ENCODE measurements around the gene GYG1. TPM values are rescaled to one million over a fixed set of nuclear protein-coding genes. Genes with fewer than 3 reads are reported as not detected.

The GYG1 gene
- total RNA-seq, 1 donor from 2014 or later: 21.3 TPM

DNA sequence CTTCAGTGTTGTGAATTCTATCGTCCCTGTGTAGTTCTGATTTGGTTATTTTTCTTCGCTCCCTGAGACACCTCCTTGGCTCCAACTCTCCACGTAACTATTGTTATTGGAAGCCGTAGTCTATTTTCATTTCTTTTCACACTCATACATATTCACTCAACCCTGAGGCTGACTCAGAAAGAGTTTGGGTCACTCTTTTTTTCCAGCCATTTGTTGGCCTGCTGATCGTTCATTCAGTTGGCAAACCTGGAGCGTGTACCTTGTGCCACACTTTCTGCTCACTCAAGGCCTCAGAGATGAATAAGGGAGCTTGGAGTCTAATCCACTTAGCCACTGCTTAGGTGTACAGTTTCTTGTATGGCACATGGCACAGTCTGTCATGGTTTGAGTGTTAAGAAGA, 22.4 kb downstream of the GYG1 start:
- TF ChIP-seq, protein P1, sequence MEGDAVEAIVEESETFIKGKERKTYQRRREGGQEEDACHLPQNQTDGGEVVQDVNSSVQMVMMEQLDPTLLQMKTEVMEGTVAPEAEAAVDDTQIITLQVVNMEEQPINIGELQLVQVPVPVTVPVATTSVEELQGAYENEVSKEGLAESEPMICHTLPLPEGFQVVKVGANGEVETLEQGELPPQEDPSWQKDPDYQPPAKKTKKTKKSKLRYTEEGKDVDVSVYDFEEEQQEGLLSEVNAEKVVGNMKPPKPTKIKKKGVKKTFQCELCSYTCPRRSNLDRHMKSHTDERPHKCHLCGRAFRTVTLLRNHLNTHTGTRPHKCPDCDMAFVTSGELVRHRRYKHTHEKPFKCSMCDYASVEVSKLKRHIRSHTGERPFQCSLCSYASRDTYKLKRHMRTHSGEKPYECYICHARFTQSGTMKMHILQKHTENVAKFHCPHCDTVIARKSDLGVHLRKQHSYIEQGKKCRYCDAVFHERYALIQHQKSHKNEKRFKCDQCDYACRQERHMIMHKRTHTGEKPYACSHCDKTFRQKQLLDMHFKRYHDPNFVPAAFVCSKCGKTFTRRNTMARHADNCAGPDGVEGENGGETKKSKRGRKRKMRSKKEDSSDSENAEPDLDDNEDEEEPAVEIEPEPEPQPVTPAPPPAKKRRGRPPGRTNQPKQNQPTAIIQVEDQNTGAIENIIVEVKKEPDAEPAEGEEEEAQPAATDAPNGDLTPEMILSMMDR (IDR thresholded peaks at IDR 0.05; ENCODE audit: insufficient read depth, low read length, severe bottlenecking): no peak
- DNase-seq (ENCODE audit: low read depth) (no peak), FAIRE-seq (peak; percentile 70)
- Histone ChIP-seq H3K4me3 (ENCODE audit: low read depth, low read length) (no peak overlapping the region), H3K36me3 (ENCODE audit: control insufficient read depth, insufficient read depth, low read length) (peaks cover 4% of the 10 kb centered on the region), H3K27me3 (ENCODE audit: control insufficient read depth, insufficient read depth, low read length) (no peaks in the 10 kb centered on the region)

- H3K27me3 ChIP-seq (ENCODE audit: control insufficient read depth, insufficient read depth, low read length): no peaks in the 10 kb centered on the region
- H3K4me3 ChIP-seq (ENCODE audit: low read depth, low read length): no peak overlapping the region
- TF ChIP-seq, protein P1 (IDR thresholded peaks at IDR 0.05; ENCODE audit: insufficient read depth, low read length, severe bottlenecking): no peak
- FAIRE-seq (no peak), DNase-seq (ENCODE audit: low read depth) (no peak)
- no peaks in the 10 kb centered on the region for H3K36me3 ChIP-seq (ENCODE audit: control insufficient read depth, insufficient read depth, low read length)
Observed at GRCh38 chr3:149015393-149015792, 24.1 kb downstream of the GYG1 start.

GRCh38 chr3:149016242-149016641, 24.9 kb downstream of the GYG1 start:
- no peaks in the 10 kb centered on the region for H3K36me3 ChIP-seq (ENCODE audit: control insufficient read depth, insufficient read depth, low read length)
- no peaks in the 10 kb centered on the region for H3K27me3 ChIP-seq (ENCODE audit: control insufficient read depth, insufficient read depth, low read length)
- DNase-seq (ENCODE audit: low read depth) (no peak), FAIRE-seq (no peak)
- TF ChIP-seq, protein P1 (IDR thresholded peaks at IDR 0.05; ENCODE audit: insufficient read depth, low read length, severe bottlenecking): no peak
- H3K4me3 ChIP-seq (ENCODE audit: low read depth, low read length): no peak overlapping the region

- TF ChIP-seq, protein P1 (IDR thresholded peaks at IDR 0.05; ENCODE audit: insufficient read depth, low read length, severe bottlenecking): no peak
- Histone ChIP-seq H3K36me3 (ENCODE audit: control insufficient read depth, insufficient read depth, low read length) (no peaks in the 10 kb centered on the region), H3K4me3 (ENCODE audit: low read depth, low read length) (no peak overlapping the region), H3K27me3 (ENCODE audit: control insufficient read depth, insufficient read depth, low read length) (no peaks in the 10 kb centered on the region)
- DNase-seq (ENCODE audit: low read depth): peak; percentile 83
- FAIRE-seq: no peak
Observed at GRCh38 chr3:149016669-149017541, 25.6 kb downstream of the GYG1 start.

DNA sequence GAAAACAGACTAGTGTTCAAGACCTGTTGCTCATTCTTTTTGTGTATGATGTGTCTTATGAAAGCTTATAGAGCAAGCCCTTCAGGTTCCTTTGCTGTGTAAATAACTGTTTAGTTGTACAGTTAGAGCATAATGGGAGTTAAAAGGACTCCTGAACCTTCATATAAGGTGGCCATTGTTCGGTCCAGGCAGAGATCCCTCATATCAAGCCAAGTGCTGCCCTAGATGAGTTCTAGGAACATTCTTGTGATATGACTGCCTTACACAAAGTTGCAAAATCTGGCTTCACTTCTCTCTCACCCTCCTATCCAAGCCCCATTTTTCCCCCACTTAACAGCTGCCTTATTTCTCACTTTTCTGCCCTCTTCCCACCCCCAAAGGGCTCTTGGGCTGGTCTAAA, 26.9 kb downstream of the GYG1 start:
- DNase-seq (ENCODE audit: low read depth) (no peak), FAIRE-seq (no peak)
- Histone ChIP-seq H3K36me3 (ENCODE audit: control insufficient read depth, insufficient read depth, low read length) (no peaks in the 10 kb centered on the region), H3K4me3 (ENCODE audit: low read depth, low read length) (no peak overlapping the region), H3K27me3 (ENCODE audit: control insufficient read depth, insufficient read depth, low read length) (no peaks in the 10 kb centered on the region)
- TF ChIP-seq, protein P1 (IDR thresholded peaks at IDR 0.05; ENCODE audit: insufficient read depth, low read length, severe bottlenecking): no peak
